Measurements from ENCODE around the gene TMEM17.

The TMEM17 gene

DNA sequence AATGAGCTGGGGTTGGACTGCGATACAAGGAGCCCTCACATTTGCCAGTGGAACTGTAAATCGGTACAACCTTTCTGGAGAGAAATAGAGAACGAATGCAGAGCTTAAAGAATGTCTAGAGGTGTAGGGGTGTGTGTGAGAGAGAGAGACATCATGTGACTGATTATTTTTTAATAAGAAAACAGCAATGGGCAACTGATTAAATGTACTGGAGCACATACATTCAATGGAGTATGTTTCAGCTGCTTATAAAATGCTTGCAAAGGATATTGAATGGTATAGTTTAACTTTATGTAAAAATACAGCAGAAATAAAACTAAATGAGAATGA lies 391 bp upstream of the TMEM17 start:
- no peak for DNase-seq

DNA sequence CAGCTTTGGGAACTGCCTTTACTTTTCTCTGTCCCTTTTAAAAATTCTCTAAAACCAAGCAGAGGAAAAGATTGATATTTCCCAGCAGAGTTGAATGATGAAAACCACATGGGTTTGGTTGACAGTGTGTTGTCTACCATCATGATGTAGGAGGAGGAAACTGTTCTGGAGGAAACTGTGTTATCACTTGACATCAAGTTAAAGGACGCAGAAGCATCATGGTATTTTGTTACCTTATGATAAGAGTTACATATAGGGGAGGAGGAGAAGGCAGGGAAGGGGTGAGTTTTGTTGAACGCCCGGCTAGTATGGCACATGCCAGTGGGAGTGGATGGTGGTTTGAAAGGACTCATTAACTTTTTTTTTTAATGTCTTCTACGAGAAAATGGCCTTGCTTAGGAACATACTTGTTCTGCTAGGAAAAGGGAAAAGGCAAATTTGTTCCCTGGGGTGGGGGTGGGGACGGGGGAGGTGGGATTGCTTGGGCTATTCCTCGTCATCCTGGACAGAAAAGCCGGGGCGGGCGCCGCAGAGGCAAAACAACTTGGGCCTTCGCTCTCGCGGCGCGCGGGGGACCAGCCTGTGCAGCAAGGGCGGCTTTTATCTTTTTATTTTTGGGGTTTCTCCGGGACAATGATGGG lies 766 bp downstream of the TMEM17 start:
- DNase-seq = no peak

DNA sequence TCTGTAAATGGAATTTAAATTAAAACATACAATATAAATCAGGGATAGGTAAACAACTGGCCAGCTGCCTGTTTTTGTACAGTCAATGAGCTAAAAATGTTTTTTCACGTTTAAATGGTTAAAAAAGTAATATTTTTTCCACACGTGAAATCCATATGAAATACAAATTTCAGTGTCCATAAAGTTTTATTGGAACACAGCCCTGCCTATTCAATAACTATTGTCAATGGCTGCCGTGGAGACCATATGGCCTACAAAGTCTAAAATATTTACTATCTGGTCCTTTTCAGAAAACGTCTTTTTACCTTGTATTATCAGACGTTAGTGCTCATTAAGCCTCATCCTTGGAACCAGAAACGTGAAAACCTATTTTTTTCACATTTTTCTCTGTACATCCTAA lies 1.3 kb downstream of the TMEM17 start:
- no peak for DNase-seq

DNA sequence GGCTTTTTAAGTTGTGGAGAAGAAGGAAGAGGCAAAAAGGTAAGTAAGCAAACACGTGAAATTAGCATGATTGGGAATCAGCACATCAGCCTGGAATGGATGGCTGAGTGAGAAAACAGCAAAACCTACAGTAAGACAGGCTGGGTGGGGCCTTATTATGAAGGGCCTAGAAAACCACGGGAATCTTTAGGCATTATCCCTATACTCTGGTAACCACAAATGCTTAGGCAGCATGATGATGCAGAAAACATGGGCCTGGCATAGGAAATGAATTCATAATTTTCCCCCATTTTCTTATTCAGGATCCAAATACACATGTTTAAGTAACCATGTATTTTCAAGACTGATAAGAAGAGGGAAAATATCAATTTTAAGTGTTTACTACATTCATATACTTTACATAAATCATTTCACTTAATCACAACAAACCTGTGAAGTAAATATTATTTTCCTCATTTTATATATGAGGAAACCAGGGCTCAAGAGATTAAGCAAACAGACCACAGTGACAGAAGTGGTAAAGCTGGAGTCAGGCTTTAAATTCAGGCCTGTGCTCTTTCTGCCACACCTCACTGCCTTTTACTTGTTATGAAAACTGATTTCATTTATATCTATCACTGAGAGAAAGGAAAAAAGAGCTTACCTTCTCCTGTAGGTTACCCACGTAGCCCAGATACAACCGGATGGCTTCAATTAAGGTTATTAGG lies 4.0 kb downstream of the TMEM17 start:
- DNase-seq = no peak

DNA sequence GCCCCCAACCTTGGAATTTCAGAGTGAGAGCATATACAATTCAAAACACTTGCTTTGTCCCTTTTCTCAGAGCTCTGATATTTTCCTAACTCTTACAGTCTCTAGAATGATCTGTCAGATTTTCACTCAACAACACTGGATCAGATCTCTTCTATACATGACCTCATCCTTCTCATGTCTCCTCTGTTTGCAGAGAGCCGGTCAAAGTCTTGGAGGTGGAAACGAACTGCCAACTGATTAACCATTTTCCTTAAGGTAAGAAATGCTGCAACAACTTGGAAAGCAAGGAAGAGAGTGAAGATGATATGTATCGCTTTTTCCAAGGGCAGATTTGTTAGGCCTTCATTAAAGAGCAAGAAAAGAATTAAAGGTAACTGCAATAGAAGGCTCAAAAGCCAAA lies 4.9 kb downstream of the TMEM17 start:
- no peak for DNase-seq

DNA sequence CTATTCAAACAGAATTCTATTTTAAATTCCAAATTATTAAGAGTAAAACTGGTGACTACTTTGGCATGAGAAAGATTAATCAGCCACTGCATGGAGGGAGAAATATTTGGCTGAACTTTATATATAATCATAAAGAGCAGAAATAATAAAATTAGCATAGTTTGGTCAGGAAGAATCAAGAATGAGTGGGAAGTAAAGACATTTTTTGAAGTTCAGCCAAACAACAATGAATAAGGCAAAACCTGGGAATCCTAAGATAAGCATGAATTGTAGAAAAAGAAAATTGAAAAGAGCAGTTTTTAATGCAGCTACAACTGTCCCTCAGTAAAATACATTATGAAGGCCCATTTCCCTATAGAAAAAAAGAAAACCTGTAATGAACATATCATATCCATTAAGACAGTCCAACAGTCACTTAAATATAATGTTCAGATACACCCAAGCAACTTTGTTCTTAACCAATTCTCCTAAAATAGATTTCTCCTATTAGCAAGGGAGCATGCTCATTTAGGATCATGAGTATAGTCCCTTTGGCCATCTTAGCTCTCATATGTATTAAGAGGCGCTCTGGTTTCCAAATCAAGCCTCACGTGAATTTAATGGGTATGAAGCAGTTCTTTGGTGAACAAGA lies 6.5 kb downstream of the TMEM17 start:
- no peak for DNase-seq

DNA sequence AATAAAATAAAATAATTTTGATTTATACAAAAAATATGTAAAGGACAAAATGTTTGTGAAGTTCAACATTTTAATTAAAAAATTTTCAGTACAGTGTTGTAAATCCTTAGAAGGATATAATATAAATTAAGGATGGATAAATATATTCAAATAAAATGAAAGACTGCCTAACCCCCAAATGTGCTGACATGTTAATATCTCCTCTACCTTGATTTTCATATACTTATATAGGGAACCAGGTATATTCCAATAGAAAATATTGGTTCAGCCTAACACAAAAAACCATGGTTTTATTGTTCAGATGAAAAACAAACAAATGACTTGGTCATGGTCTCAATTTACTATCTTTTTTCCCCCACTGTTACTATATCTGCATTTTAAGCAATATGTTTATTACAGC lies 7.3 kb downstream of the TMEM17 start:
- DNase-seq = no peak

DNA sequence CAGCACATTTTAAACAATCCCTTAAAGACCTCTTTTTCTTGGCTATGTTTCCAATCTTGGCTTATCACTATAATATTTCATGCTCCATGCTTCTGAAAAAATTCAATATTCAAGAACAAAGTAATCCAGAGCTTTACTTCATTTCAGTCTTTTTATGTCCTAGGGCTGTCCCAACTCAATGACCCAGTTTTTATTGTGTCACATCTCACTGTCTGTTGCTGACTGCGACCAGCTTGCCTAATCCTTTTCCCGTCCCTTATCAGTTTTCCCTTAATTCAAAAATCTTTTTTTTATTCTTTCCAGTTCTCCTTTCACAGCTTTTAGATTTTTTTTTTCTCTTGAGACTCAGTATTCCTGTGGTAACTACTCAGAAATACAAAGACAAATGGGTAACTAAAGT lies 10.2 kb downstream of the TMEM17 start:
- no peak for DNase-seq

DNA sequence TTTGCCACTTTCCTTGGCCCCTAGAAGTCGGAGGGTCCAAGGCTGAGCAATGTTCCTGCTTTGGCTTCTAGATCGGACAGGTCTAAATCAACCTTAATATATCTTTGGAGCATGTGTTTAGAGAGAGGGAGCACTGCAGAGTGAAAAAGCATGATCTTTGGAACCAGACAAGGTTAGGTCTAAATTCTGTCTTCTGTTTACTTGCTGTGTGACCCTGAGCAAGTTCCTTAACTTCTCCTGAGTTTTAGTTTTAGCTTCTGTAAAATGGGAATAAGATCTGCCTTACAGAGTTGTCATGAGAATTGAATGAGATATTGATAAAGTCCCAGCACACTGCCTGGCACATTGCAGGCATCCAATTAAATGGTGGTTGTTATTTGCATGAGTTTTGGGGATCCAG lies 13.9 kb downstream of the TMEM17 start:
- no peak for DNase-seq

DNA sequence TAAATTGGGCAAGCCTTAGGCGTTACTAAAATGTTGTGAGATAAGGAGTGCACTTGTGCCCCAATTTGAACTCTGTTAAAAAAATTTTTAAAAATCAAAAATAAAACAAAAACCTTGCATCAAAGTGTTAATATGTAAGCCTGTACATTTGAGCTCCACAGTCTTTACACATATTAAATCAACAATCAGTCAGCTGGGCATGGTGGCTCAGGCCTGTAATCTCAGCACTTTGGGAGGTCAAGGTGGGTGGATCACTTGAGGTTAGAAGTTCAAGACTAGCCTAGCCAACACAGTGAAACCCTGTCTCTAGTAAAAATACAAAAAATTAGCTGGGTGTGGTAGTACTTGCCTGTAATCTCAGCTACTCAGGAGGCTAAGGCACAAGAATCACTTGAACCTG lies 16.3 kb downstream of the TMEM17 start:
- no peak for DNase-seq

DNA sequence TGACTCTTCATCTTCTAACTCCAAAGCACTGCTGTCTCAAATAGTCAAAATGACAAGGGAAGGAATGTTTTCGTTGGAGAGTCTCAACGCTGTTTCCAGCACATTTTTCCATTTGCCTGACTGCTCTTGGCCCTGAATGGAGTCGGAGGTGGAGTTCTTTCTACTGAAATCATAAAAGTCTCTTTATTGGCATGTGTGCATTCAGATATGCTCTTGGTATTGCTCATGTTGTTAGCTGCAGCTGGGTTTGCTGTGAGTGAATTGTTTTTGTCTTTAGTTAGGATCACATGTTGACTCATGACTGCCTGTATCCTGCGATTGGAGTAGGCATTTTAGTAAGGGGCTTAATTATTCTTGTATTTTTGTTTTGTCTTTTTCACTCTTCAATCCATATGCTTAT lies 16.8 kb downstream of the TMEM17 start:
- no peak for DNase-seq

DNA sequence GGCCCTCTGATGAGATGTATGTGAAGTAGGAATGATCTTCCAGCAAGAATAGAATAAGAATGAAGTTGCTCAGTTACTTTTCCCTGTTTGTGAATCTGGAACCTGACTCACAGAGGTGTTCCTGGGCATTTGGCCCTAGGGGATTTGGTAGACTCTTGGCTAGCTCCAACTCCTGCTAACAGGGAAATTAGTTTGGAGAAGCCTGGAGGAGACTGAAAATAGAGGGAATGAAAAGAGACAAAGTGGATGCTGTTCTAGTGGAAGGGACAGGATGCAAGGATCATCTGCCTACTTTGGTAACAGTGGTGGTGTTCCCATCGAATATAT lies 19.6 kb downstream of the TMEM17 start:
- DNase-seq = no peak

DNA sequence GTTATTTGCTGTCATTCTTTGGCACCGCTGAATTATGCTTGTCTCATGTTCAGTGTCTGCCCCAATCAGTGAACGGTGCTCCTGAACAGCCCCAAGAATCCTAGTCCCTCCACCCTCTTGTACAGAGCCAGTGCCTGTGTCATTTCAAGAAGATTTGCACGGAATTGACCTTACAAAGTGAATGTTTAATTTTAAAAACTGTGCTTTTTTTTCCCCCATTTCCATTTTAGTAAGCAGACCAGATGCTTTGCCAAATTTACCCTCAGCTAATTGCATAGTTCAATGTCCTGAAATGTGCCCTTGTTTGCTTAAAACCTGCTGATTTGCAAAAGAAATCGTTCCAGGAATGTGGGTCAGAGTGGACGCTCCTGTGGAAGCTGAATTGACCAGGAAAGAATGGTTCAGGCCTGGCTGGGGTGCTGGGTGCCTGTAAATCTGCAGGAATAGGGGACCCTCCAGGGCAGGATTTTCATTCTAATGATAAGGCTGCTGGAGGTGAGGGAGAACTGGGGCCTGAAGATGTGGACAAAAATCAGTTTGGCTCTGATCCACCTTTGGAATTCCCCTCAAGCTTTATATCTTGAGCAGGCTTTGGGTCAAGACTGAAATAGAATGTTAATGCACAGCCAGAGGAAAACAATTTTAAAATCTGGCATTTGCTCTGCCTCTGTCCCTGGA lies 20.1 kb downstream of the TMEM17 start:
- no peak for DNase-seq

DNA sequence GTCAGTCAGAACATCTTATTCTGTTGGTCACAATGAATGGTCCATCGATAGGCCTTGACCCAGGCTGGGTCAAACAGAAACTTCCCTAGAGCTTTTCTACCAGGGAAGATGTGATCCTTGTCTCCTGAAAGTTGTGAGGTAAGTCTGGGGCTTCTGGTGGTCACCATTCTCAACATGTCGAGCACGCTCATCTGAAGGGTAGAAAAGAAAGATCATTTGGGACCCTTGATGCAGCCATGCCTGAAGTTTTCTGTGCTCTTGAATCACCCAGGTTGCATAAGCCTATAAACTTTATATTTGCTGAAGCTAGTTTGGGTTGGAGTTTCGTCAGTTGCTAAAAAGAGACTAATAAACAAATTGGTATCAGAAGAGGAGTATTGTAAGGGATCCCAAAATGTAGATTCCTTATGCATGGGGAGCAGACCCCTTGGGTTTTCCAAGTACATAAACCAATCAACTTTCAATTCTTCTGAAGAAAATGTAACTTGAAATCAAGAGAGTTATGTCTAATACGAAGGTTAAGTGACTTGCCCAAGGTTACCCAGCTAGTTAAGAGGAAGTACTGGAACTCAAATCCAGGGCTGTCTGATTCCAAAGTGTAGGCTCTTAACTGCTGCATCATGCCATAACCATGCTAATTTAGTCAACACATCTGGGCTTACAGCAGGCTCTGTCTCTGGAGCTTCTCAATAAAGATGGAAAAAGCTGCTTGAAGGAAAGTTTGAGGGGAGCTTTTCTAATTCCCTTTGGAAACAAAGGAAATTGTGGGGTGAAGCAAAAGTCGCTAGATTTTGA lies 23.2 kb downstream of the TMEM17 start:
- DNase-seq = no peak

DNA sequence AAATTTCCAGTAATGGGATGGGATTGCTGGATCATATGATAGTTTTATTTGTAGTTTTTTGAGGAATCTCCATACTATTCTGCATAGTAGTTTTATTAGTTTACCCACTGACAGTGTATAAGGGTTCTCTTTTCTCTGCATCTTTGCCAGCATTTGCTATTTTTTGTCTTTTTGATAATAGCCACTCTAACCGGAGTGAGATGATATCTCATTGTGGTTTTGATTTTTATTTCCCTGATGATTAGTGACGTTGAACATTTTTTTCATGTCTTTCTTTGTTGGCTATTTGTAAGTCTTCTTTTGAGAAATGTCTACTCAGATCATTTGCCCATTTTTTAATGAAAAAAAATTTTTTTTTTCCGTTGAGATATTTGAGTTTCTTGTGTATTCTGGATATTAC lies 26.1 kb downstream of the TMEM17 start:
- DNase-seq = no peak

DNA sequence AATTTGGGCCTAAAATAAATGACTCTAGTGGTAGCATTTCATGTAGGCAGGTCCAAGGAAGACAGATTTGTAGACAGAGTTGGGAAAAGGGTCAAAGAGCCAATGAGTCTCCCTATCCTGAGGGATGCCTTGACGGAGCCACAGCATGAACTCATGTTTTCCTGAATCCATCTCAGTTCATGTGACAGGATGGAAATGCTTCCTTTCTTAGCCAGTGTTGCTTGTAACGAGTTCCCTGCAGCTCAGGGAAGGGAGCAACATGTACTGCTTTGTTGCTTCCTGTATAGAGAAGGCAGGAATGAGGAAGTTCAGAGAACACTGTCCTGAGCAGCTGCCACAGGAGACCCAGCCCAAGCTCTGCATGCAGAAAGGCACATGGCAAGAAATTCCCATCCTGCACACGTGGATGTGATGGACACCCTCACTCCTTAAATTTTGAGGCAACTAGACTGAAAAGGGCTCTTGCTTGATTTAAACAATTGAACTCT lies 27.9 kb downstream of the TMEM17 start:
- DNase-seq = peak; percentile 46

DNA sequence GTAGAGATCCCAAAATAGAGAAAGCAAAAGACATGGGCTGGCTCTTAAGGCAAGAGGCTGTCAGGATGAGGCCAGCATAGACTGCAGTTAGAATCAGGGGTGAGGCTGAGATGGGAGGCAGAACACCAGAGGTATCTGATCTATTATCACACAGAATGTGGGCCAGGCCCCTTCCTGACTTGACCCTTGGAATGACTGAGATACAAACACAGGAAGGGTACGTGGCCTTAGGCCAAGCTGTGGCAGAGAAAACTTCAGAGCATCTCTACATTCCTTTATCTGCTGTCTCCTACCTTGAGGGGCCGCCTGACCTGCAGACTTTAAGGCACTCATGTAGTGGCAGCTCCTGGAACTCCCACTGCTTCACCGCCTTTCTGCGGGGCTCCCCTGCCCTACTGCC lies 28.4 kb downstream of the TMEM17 start:
- no peak for DNase-seq

DNA sequence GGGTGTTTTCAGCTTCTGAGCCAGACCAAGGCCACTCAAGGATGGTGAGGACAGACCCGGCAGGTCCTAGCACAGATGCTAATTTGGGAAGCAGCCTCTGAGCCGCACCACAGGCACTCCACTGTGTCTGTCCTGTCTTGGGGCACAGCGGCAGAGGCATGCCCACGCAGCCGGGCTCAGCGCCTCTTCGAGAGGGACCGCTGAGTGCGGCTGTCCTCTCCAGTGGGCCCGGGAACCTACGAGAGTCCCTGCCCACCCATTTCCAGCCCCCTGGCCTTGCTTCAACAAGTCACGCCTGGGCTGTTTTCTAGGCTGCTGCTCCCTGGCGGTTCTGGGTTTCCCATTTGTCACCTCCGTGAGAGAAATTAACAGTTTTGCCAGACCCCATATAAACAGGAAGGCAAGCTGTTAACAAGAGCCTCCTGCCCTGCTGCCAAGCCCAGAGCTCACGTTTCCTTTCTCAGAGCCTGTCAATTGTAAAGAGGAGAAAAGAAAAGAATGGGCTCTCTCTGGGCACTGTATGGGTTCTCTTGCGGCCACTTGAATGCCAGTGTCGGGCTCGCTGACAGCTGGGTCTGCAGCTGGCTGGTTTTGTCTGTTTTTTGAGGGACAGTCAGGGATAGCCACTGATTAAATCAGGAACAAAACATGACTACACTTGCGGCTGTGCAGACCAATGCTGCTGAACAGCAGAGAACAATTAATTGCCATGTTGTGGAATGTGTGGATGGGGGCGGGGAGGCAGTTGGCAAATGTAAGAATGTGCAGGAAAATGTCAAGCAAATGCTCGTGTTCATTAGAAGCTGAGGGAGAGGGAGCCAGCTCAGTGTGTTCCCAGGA lies 30.6 kb downstream of the TMEM17 start:
- no peak for DNase-seq

DNA sequence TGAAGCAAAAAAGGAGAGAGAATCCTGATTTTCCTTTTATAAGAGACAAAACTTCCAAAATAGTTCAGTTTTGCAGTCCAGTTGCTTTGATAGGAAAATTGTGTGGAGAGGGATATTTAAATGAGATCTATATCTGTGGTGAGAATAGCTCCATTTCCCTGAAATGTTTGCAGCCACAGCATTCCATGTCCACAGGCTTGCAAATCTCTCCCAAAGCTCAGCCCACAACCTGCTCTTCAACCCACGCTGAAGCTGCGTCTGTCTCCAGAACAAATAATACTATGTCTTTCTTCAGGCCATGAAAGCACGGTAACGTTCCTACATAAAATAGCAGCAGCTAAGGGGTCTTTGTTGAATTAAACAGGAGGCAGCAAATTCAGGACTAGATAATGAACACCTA lies 31.8 kb downstream of the TMEM17 start:
- DNase-seq = no peak

DNA sequence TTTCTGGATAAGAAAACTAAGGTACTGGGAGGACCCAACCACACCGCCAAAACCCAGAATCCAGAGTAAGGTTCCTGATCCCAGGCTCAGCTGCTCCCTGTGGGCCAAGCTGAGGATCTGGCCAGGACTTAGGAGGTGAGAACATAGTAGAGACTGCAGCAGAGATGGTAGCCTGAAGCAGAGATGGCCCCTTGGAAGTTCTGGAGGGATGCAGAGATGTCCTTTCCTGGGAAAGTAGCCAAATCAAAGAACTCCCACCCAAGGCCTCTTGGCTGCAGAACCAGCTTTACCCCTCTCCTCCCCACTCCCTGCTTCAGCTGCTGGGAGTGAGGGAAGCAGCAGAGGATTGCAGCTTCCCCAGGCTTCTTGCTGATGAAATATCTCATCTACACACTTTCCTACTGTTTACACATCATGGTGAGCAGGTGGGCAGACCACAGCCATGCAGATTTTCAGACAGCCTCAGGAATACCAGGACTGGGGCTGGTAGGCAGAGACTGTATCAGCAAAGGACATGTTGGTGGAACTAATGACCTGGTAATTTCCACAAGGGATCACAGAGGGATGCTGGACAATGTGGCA lies 32.7 kb downstream of the TMEM17 start:
- no peak for DNase-seq

DNA sequence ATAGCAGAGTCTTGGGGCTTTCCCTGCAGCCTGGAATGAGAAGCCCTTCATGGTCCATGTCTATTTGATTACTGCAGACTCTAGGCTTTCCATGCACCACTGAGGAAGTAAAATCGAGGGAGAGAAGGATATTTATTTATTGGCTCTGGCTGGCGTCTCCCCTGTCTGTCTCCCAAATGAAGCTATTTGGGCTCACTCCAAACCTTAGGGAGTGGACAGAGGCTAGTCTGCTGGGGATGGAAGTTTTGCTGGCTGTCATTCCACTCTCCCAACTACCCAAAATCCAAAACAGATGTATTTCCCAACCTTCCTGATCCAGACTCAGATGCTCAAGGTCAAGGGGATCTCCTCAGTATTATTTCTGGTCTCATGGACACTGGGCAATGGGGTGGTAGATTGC lies 33.7 kb downstream of the TMEM17 start:
- DNase-seq = no peak

DNA sequence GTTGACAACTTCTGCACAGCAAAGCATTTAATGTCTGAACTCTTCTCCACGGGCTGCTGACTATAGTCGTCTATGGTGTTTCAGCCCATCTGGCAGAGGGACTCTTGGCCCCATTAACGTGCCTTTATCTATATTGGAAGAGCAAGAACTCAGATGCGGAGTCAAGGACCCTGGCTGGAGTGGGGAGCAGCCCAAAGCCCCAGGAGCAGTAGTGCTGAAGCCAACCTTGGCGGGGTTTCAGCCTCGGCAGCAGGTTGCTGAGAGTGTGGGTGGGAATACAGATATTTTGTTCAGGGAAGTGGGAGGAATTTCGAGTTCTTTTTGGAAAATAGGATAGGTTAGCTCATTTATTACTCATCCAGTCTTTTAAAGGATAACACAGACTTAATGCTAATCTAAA lies 34.2 kb downstream of the TMEM17 start:
- no peak for DNase-seq

Data from SIG-M5 (cell line).